ENCODE results near the gene SHOC2.

SHOC2 gene

DNA sequence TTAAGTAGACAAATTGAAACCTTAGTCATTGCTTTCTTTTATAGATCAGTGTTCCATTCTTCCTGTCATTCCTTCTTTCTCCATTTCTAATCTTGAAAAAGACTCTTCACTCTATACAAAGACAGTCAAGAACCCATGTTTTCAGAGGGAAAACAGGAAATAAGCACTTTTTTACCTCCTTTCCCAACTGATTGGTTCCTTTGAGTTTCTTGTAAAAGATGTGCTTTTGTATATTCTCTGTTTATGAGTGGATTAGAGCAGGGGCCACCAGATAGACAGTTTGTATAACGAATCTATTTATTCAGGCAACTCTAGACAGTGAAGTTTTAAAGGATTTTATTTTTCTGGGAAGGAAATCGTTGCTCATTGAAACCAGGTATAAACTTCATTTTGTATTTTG lies 49.8 kb downstream of the SHOC2 start:
- Histone ChIP-seq H2AK5ac (ENCODE audit: low read length, severe bottlenecking) (no peak overlapping the region), H2BK120ac (ENCODE audit: low read depth, low read length) (no peak overlapping the region), H3K4me1 (ENCODE audit: control insufficient read depth, insufficient read depth, low read depth, low read length) (peaks cover 3% of the 10 kb centered on the region), H4K91ac (ENCODE audit: low read length) (no peak overlapping the region), H2BK5ac (ENCODE audit: low read depth, low read length, poor library complexity, severe bottlenecking) (no peak overlapping the region), H2AFZ (ENCODE audit: low read depth, low read length) (no peak overlapping the region), H3K36me3 (ENCODE audit: control insufficient read depth in 1 of 2, insufficient read depth in 2 of 2, low read depth in 1 of 2, low read length in 2 of 2) (peaks cover 0 to 21% of the 10 kb centered on the region in 2 experiments), H3K9me3 (ENCODE audit: control insufficient read depth, low read length) (no peaks in the 10 kb centered on the region), H3K4ac (ENCODE audit: low read depth in 1 of 2, low read length in 2 of 2) (no peak overlapping the region), H3K79me1 (replicated peaks; ENCODE audit: low read length, poor library complexity, severe bottlenecking) (peaks cover 7% of the 10 kb centered on the region), H3K27ac (ENCODE audit: low read length, poor library complexity, severe bottlenecking) (no peak overlapping the region), H3K27me3 (ENCODE audit: control insufficient read depth in 1 of 2, insufficient read depth in 1 of 2, low read length in 2 of 2) (no peaks in the 10 kb centered on the region), H3K9ac (ENCODE audit: low read length) (no peak overlapping the region), H4K8ac (ENCODE audit: low read length) (no peak overlapping the region), H3K4me3 (ENCODE audit: insufficient read depth in 1 of 2, low read depth in 1 of 2, low read length in 2 of 2) (no peak overlapping the region), H3K14ac (ENCODE audit: low read length in 2 of 2) (no peak overlapping the region), H3K4me2 (ENCODE audit: low read length, poor library complexity, severe bottlenecking) (no peak overlapping the region), H2BK12ac (ENCODE audit: low read length in 2 of 2) (no peak overlapping the region), H2BK15ac (ENCODE audit: low read depth, poor library complexity, severe bottlenecking) (no peak overlapping the region), H3K23ac (ENCODE audit: low read length in 2 of 2) (no peak overlapping the region), H3K18ac (ENCODE audit: low read depth in 1 of 2, low read length in 2 of 2) (no peak overlapping the region)
- WGBS = 100% methylated on average over 1 of the region's 2 CpGs
- DNase-seq = no peak

DNA sequence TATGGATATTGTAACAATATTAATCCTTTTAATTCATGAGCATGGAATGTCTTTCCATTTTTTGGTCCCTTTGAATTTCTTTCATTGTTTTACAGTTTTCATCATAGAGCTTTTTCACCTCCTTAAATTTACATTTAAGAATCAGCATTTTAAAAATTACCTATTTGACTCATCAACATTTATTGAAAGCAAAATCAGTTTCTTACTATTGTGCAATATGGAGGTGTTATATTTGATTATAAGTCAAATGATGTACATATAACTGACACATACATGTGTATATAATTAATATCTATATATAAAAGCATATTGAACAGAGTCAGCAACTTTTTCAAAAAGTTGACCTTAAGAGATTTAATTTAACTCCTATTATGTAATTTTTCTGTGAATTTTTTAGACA lies 52.2 kb downstream of the SHOC2 start:
- no peak overlapping the region for H4K91ac ChIP-seq (ENCODE audit: low read length)
- H2AFZ ChIP-seq (ENCODE audit: low read depth, low read length) = no peak overlapping the region
- no peak overlapping the region for H2AK5ac ChIP-seq (ENCODE audit: low read length, severe bottlenecking)
- no peak overlapping the region for H4K8ac ChIP-seq (ENCODE audit: low read length)
- H2BK120ac ChIP-seq (ENCODE audit: low read depth, low read length) = no peak overlapping the region
- H3K14ac ChIP-seq (ENCODE audit: low read length in 2 of 2) = no peak overlapping the region
- no peak overlapping the region for H2BK15ac ChIP-seq (ENCODE audit: low read depth, poor library complexity, severe bottlenecking)
- H3K27me3 ChIP-seq (ENCODE audit: control insufficient read depth in 1 of 2, insufficient read depth in 1 of 2, low read length in 2 of 2) = no peaks in the 10 kb centered on the region
- no peak overlapping the region for H3K9ac ChIP-seq (ENCODE audit: low read length)
- peaks cover 3% of the 10 kb centered on the region for H3K4me1 ChIP-seq (ENCODE audit: control insufficient read depth, insufficient read depth, low read depth, low read length)
- no peak overlapping the region for H3K23ac ChIP-seq (ENCODE audit: low read length in 2 of 2)
- no peak for DNase-seq
- H3K4ac ChIP-seq (ENCODE audit: low read depth in 1 of 2, low read length in 2 of 2) = no peak overlapping the region
- H3K36me3 ChIP-seq (ENCODE audit: control insufficient read depth in 1 of 2, insufficient read depth in 2 of 2, low read depth in 1 of 2, low read length in 2 of 2) = peaks cover 0 to 18% of the 10 kb centered on the region in 2 experiments
- no peak overlapping the region for H2BK12ac ChIP-seq (ENCODE audit: low read length in 2 of 2)
- H3K4me2 ChIP-seq (ENCODE audit: low read length, poor library complexity, severe bottlenecking) = no peak overlapping the region
- H3K79me1 ChIP-seq (replicated peaks; ENCODE audit: low read length, poor library complexity, severe bottlenecking) = peaks cover 8% of the 10 kb centered on the region
- no peak overlapping the region for H2BK5ac ChIP-seq (ENCODE audit: low read depth, low read length, poor library complexity, severe bottlenecking)
- no peaks in the 10 kb centered on the region for H3K9me3 ChIP-seq (ENCODE audit: control insufficient read depth, low read length)
- no peak overlapping the region for H3K18ac ChIP-seq (ENCODE audit: low read depth in 1 of 2, low read length in 2 of 2)
- H3K4me3 ChIP-seq (ENCODE audit: insufficient read depth in 1 of 2, low read depth in 1 of 2, low read length in 2 of 2) = no peak overlapping the region
- no peak overlapping the region for H3K27ac ChIP-seq (ENCODE audit: low read length, poor library complexity, severe bottlenecking)

DNA sequence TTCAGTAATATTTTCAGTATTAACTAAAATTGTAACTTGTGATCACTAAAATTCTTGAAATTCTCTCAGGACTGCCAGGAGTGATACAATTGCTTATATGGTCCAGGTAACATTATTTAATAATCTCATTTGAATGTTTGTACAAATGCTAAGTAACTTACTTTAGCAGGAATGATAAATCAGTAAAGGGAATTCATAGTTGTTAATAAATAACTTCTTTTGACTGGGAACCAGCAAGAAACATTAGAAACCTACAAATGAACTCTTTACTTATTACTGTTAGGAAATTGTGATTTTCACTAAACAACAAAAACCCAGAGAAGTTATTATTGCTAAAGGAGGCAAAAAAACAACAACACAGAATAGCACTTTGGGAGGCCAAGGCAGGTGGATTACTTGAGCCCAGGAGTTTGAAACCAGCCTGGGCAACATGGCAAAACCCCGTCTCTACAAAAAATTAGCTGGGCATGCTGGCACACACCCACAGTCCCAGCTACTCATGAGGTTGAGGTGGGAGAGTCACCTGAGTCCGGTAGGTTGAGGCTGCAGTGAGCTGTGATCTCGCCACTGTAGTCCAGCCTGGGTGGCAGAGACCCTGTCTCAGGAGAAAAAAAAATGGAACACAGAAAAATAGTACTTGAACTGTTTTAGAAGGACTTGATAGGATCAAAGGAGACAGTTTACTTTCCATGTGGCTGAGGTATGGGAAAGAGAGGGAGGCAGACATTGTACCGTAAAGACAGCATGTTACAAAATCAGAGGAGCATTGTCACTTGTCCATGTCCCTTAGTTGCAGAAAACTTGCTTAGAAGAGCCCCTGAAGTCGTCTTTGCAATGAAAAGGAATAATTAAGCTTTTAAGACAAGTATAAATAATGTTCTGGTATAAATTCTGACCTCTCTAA lies 53.1 kb downstream of the SHOC2 start:
- no peaks in the 10 kb centered on the region for H3K27me3 ChIP-seq (ENCODE audit: control insufficient read depth in 1 of 2, insufficient read depth in 1 of 2, low read length in 2 of 2)
- no peak overlapping the region for H2AFZ ChIP-seq (ENCODE audit: low read depth, low read length)
- no peak overlapping the region for H2BK15ac ChIP-seq (ENCODE audit: low read depth, poor library complexity, severe bottlenecking)
- no peak overlapping the region for H2BK120ac ChIP-seq (ENCODE audit: low read depth, low read length)
- H3K79me1 ChIP-seq (replicated peaks; ENCODE audit: low read length, poor library complexity, severe bottlenecking) = peaks cover 6% of the 10 kb centered on the region
- peak overlapping the region; percentile 97 for H2AK5ac ChIP-seq (ENCODE audit: low read length, severe bottlenecking)
- H4K91ac ChIP-seq (ENCODE audit: low read length) = no peak overlapping the region
- WGBS = 98% methylated on average over 5 of the region's 5 CpGs
- no peak overlapping the region for H4K8ac ChIP-seq (ENCODE audit: low read length)
- DNase-seq = no peak
- H3K18ac ChIP-seq (ENCODE audit: low read depth in 1 of 2, low read length in 2 of 2) = no peak overlapping the region
- H3K4me1 ChIP-seq (ENCODE audit: control insufficient read depth, insufficient read depth, low read depth, low read length) = peaks cover 3% of the 10 kb centered on the region
- H3K36me3 ChIP-seq (ENCODE audit: control insufficient read depth in 1 of 2, insufficient read depth in 2 of 2, low read depth in 1 of 2, low read length in 2 of 2) = peaks cover 0 to 13% of the 10 kb centered on the region in 2 experiments
- no peak overlapping the region for H3K9ac ChIP-seq (ENCODE audit: low read length)
- no peak overlapping the region for H3K4ac ChIP-seq (ENCODE audit: low read depth in 1 of 2, low read length in 2 of 2)
- H2BK5ac ChIP-seq (ENCODE audit: low read depth, low read length, poor library complexity, severe bottlenecking) = no peak overlapping the region
- H3K9me3 ChIP-seq (ENCODE audit: control insufficient read depth, low read length) = no peaks in the 10 kb centered on the region
- H3K4me3 ChIP-seq (ENCODE audit: insufficient read depth in 1 of 2, low read depth in 1 of 2, low read length in 2 of 2) = no peak overlapping the region
- no peak overlapping the region for H3K27ac ChIP-seq (ENCODE audit: low read length, poor library complexity, severe bottlenecking)
- H3K23ac ChIP-seq (ENCODE audit: low read length in 2 of 2) = no peak overlapping the region
- peak overlapping the region; percentile 56 for H3K4me2 ChIP-seq (ENCODE audit: low read length, poor library complexity, severe bottlenecking)
- no peak overlapping the region for H3K14ac ChIP-seq (ENCODE audit: low read length in 2 of 2)
- peak overlapping the region in 1 of 2 experiments; percentile 52 for H2BK12ac ChIP-seq (ENCODE audit: low read length in 2 of 2)

DNA sequence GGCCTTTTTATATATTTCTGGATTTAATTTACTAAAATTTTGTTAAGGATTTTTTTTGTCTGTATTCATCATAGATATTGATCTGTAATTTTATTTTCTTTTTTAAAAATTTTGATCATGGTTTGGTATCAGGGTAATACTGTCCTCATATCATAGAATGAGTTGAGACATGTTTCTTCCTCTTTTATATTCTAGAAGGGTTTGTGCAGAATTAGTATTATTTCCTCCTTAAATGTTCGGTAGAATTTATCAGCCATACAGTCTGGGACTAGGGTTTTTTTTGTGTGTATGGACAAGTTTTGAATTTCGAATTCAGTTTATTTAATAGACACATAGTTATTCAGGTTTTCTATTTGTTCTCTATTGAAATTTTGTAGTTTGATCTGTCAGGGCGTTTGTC lies 54.0 kb downstream of the SHOC2 start:
- Histone ChIP-seq H3K4me1 (ENCODE audit: control insufficient read depth, insufficient read depth, low read depth, low read length) (peaks cover 3% of the 10 kb centered on the region), H2BK5ac (ENCODE audit: low read depth, low read length, poor library complexity, severe bottlenecking) (no peak overlapping the region), H3K4me3 (ENCODE audit: insufficient read depth in 1 of 2, low read depth in 1 of 2, low read length in 2 of 2) (no peak overlapping the region), H4K8ac (ENCODE audit: low read length) (no peak overlapping the region), H2AK5ac (ENCODE audit: low read length, severe bottlenecking) (no peak overlapping the region), H3K36me3 (ENCODE audit: control insufficient read depth in 1 of 2, insufficient read depth in 2 of 2, low read depth in 1 of 2, low read length in 2 of 2) (peaks cover 0 to 11% of the 10 kb centered on the region in 2 experiments), H2AFZ (ENCODE audit: low read depth, low read length) (no peak overlapping the region), H3K23ac (ENCODE audit: low read length in 2 of 2) (no peak overlapping the region), H3K9ac (ENCODE audit: low read length) (no peak overlapping the region), H4K91ac (ENCODE audit: low read length) (no peak overlapping the region), H3K18ac (ENCODE audit: low read depth in 1 of 2, low read length in 2 of 2) (no peak overlapping the region), H3K79me1 (replicated peaks; ENCODE audit: low read length, poor library complexity, severe bottlenecking) (peaks cover 7% of the 10 kb centered on the region), H3K9me3 (ENCODE audit: control insufficient read depth, low read length) (no peaks in the 10 kb centered on the region), H2BK12ac (ENCODE audit: low read length in 2 of 2) (no peak overlapping the region), H2BK120ac (ENCODE audit: low read depth, low read length) (no peak overlapping the region), H3K14ac (ENCODE audit: low read length in 2 of 2) (no peak overlapping the region), H2BK15ac (ENCODE audit: low read depth, poor library complexity, severe bottlenecking) (no peak overlapping the region), H3K4ac (ENCODE audit: low read depth in 1 of 2, low read length in 2 of 2) (no peak overlapping the region), H3K27me3 (ENCODE audit: control insufficient read depth in 1 of 2, insufficient read depth in 1 of 2, low read length in 2 of 2) (no peaks in the 10 kb centered on the region), H3K4me2 (ENCODE audit: low read length, poor library complexity, severe bottlenecking) (no peak overlapping the region), H3K27ac (ENCODE audit: low read length, poor library complexity, severe bottlenecking) (no peak overlapping the region)
- no CpG with 5 or more reads among the region's 3 CpGs for WGBS
- DNase-seq = no peak

All from mesenchymal stem cell (in vitro differentiated cells and primary cell).